Gastrocnemius medialis (tissue), 4 donors: ENCODE measurements around the gene ATG4D. TPM values are rescaled to one million over a fixed set of nuclear protein-coding genes. Genes with fewer than 3 reads are reported as not detected.

ENCODE experiments used
- ATAC-seq, 2 donors: fragments of 150-250 bp; one replicate each; pipeline ENCODE4 v1.9.1; 2016
- DNase-seq, 2 donors: peaks; one replicate each; pipeline ENCODE4 v3.0.0-alpha.2; 2019
- H3K27ac ChIP-seq, 4 donors: fragments of 200-600 bp; sonication (generic); 1 replicate in 1 of 4; 2 replicates in 3 of 4; pipeline ENCODE4 v1.5.1; 2016 to 2018; ENCODE audit warnings: mild to moderate bottlenecking in 2 of 4, moderate library complexity in 1 of 4
- H3K27me3 ChIP-seq, 3 donors: fragments of 200-600 bp; sonication (generic) in 2 of 3; 1 replicate in 1 of 3; 2 replicates in 2 of 3; pipeline versions ENCODE4 v1.5.1 to v1.6.0; 2016 to 2019; ENCODE audit warnings: mild to moderate bottlenecking in 1 of 3, moderate library complexity in 1 of 3
- H3K36me3 ChIP-seq, 2 donors: fragments of 200-600 bp; sonication (generic) in 1 of 2; one replicate each; pipeline ENCODE4 v1.5.1; 2017 to 2018
- H3K4me1 ChIP-seq, 2 donors: fragments of 200-600 bp; sonication (generic) in 1 of 2; one replicate each; pipeline ENCODE4 v1.5.1; 2016 to 2017; ENCODE audit warnings: mild to moderate bottlenecking in 2 of 2
- H3K4me3 ChIP-seq, 4 donors: fragments of 200-600 bp; sonication (generic) in 3 of 4; 1 replicate in 1 of 4; 2 replicates in 3 of 4; pipeline ENCODE4 v1.5.1; 2016 to 2019; ENCODE audit warnings: mild to moderate bottlenecking in 2 of 4
- H3K9me3 ChIP-seq, 3 donors: fragments of 200-600 bp; sonication (generic) in 2 of 3; 1 replicate in 1 of 3; 2 replicates in 2 of 3; pipeline ENCODE4 v1.5.1; 2016 to 2019
- POLR2A ChIP-seq, 2 donors: fragments of 450-650 bp; IDR thresholded peaks; one replicate each; pipeline ENCODE4 v1.6.1; 2017; ENCODE audit warnings: antibody characterized with exemption in 2 of 2, mild to moderate bottlenecking in 2 of 2, moderate library complexity in 2 of 2
- in situ Hi-C, 4 donors: fragments of 200-750 bp; cut with MboI; loops; one replicate each; pipeline versions ENCODE4 v1.15.0 to v1.8.0; 2017; ENCODE audit warnings: low sequenced_read_pairs in 4 of 4
- intact Hi-C: fragments of 100-400 bp; cut with DNase I; formaldehyde crosslinking; loops from one replicate; pipeline ENCODE4 v1.15.1; 2023; ENCODE audit warnings: low total_unique reads
- total RNA-seq, 4 donors: library from RNA; depleted of rRNA; stranded (reverse); fragments of >200 nt; gene quantifications; one replicate each; pipeline versions ENCODE4 v1.1.0 to v1.2.3, GENCODE V29; 2016
- TF ChIP-seq, protein P1 (sequence below), 5 experiments: fragments of 450-650 bp in 3 of 5; fragments of 200-600 bp in 2 of 5; sonication (generic) in 2 of 5; IDR thresholded peaks in 4 of 5; conservative IDR thresholded peaks in 1 of 5; 1 replicate in 4 of 5; 2 replicates in 1 of 5; pipeline ENCODE4 v1.5.1; 2016 to 2019; ENCODE audit warnings: antibody characterized with exemption in 5 of 5, mild to moderate bottlenecking in 3 of 5, moderate library complexity in 3 of 5

ATG4D gene
- total RNA-seq, 4 donors from 2014 or later = 67.6 to 127 (median 96.0) TPM

DNA sequence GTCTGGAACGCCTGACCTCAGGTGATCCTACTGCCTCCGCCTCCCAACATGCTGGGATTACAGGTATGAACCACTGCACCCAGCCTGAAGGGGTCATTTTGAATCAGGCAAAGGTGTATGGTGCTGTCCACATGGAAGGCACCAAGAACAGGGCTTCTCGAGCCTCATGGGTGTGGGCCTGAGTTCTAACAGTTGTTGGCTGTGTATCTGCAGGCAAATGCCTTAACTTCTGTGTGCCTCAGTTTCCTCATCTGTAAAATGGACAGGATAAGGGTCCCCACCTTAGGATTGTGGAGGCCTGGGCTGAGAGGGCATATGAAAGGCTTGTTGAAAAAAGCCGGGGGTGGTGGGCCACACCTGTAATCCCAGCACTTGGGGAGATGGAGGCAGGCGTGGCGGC is 34.2 kb downstream of the ATG4D start:
- no peaks in the 10 kb centered on the region for H3K27me3 ChIP-seq
- H3K4me3 ChIP-seq = no peak overlapping the region
- DNase-seq = no peak
- in situ Hi-C loops = no loop called here
- no peak overlapping the region for H3K27ac ChIP-seq
- TF ChIP-seq, protein P1, sequence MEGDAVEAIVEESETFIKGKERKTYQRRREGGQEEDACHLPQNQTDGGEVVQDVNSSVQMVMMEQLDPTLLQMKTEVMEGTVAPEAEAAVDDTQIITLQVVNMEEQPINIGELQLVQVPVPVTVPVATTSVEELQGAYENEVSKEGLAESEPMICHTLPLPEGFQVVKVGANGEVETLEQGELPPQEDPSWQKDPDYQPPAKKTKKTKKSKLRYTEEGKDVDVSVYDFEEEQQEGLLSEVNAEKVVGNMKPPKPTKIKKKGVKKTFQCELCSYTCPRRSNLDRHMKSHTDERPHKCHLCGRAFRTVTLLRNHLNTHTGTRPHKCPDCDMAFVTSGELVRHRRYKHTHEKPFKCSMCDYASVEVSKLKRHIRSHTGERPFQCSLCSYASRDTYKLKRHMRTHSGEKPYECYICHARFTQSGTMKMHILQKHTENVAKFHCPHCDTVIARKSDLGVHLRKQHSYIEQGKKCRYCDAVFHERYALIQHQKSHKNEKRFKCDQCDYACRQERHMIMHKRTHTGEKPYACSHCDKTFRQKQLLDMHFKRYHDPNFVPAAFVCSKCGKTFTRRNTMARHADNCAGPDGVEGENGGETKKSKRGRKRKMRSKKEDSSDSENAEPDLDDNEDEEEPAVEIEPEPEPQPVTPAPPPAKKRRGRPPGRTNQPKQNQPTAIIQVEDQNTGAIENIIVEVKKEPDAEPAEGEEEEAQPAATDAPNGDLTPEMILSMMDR (IDR thresholded peaks at IDR 0.05 in 4 of 5, conservative IDR thresholded peaks at IDR 0.05 in 1 of 5) = no peak
- no peak for TF ChIP-seq POLR2A (IDR thresholded peaks at IDR 0.05)
- intact Hi-C loops = no loop called here
- H3K9me3 ChIP-seq = no peaks in the 10 kb centered on the region
- H3K4me1 ChIP-seq = peaks cover 0 to 4% of the 10 kb centered on the region in 2 donors
- no peak for ATAC-seq
- no peaks in the 10 kb centered on the region for H3K36me3 ChIP-seq

DNA sequence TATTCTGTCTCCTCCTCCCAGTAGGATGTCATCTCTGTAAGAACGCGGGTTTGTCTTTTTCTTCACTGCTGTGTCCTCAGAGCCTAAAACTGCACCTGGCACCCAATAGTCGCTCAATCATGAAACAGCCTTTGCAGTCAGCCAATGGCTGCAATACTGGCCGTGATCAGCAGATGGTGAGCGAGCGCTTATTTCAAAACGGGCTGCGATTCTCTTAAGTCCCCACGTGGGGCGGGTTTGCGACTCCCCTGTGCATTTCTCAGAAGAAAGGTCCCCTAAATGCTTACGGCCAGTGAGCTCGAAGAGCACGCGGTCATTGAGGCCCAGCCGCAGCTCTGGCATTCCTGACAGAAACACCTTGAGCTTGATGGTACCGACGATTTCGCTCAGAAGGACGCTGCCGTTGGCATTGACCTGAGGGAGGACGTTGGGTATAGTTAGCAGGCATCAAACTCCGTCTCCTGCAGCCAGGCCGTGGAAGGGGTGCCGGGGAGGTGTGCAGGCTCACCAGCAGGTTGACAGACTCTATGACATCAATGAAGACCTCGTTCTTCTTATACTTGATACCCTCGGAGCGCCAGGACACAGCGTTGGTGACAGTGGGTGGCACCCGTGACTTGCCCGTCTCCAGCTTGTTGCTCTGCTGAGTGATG is 37.4 kb downstream of the ATG4D start:
- H3K4me3 ChIP-seq = peak overlapping the region in 3 of 4 donors; percentile 28 to 44 (median 44)
- H3K36me3 ChIP-seq = no peaks in the 10 kb centered on the region
- no peaks in the 10 kb centered on the region for H3K9me3 ChIP-seq
- intact Hi-C loops (loop anchor here (1.0 to 5.0 kb wide), 2 partner anchors 63 to 116 kb away; no protein-coding TSS in a partner anchor), in situ Hi-C loops (loop anchor here (5.0 kb wide), 2 partner anchors 61 to 66 kb away; no protein-coding TSS in a partner anchor)
- H3K27me3 ChIP-seq = no peaks in the 10 kb centered on the region
- ATAC-seq = peak; percentile 93 to 97
- no peak overlapping the region for H3K27ac ChIP-seq
- TF ChIP-seq, protein P1 (IDR thresholded peaks at IDR 0.05 in 4 of 5, conservative IDR thresholded peaks at IDR 0.05 in 1 of 5) = peak; percentile 98 to 100 (median 99)
- no peak for TF ChIP-seq POLR2A (IDR thresholded peaks at IDR 0.05)
- H3K4me1 ChIP-seq = peaks cover 0 to 4% of the 10 kb centered on the region in 2 donors
- DNase-seq = peak; percentile 68 to 87

DNA sequence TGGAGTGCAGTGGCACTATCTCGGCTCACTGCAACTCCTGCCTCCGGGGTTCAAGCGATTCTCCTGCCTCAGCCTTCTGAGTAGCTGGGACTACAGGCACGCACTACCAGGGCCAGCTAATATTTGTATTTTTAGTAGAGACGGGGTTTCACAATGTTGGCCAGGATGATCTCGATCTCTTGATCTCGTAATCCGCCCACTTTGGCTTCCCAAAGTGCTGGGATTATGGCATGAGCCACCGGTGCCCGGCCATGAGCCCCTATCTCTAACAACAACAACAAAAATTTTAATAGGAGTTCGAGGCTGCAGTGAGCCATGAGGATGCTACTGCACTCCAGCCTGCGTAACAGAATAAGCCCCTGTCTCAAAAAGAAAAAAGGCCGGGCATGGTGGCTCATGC is 38.4 kb downstream of the ATG4D start:
- no peaks in the 10 kb centered on the region for H3K9me3 ChIP-seq
- intact Hi-C loops (loop anchor here (5.0 kb wide), 1 partner anchor 115 kb away; no protein-coding TSS in a partner anchor), in situ Hi-C loops (loop anchor here (5.0 kb wide), 2 partner anchors 60 to 65 kb away; no protein-coding TSS in a partner anchor)
- H3K4me1 ChIP-seq = peaks cover 0 to 4% of the 10 kb centered on the region in 2 donors
- H3K4me3 ChIP-seq = no peak overlapping the region
- DNase-seq = no peak
- no peak overlapping the region for H3K27ac ChIP-seq
- TF ChIP-seq, protein P1 (IDR thresholded peaks at IDR 0.05 in 4 of 5, conservative IDR thresholded peaks at IDR 0.05 in 1 of 5) = no peak
- no peak for TF ChIP-seq POLR2A (IDR thresholded peaks at IDR 0.05)
- no peaks in the 10 kb centered on the region for H3K36me3 ChIP-seq
- no peak for ATAC-seq
- H3K27me3 ChIP-seq = peaks cover 0 to 3% (median 1%) of the 10 kb centered on the region in 3 donors

DNA sequence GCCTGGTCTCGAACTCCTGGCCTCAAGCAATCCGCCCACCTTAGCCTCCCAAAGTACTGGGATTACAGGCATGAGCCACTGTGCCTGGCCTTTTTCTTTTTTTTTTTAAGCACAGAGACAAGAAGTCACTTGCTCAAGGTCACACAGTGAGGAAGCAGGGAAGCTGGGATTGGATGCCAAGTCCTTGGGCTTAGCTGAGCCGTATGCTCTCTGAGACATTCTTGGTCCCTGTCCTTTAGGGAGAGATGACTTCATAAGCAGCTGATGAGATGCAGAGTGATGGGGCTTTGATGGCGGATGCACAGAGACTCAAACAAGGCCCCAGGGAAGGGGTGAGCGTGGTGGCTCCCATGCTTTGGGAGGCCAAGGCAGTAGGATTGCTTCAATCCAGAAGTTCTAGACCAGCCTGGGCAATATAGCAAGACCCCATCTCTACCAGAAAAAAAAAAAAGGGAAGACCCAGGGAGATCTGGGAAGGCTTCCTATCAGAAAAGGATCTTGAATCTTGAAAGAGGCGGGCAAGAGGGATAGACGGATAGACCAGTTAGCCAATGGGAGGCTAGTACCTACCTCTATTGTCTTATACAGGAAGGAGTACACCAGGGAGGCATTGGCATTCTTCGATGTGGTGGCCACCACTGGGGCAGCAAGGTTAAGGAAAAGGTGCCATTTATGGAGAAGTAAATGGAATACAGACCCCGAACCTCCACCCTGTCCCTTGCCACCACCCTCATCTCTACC is 39.5 kb downstream of the ATG4D start:
- H3K4me3 ChIP-seq = no peak overlapping the region
- TF ChIP-seq, protein P1 (IDR thresholded peaks at IDR 0.05 in 4 of 5, conservative IDR thresholded peaks at IDR 0.05 in 1 of 5) = no peak
- TF ChIP-seq POLR2A (IDR thresholded peaks at IDR 0.05) = no peak
- H3K36me3 ChIP-seq = no peaks in the 10 kb centered on the region
- peaks cover 3 to 12% (median 7%) of the 10 kb centered on the region in 3 donors for H3K27me3 ChIP-seq
- intact Hi-C loops = loop anchor here (5.0 kb wide), 1 partner anchor 114 kb away; no protein-coding TSS in a partner anchor
- H3K27ac ChIP-seq = no peak overlapping the region
- no peak for DNase-seq
- no peak for ATAC-seq
- peaks cover 0 to 4% of the 10 kb centered on the region in 2 donors for H3K4me1 ChIP-seq
- in situ Hi-C loops = loop anchor here (5.0 kb wide), 2 partner anchors 59 to 64 kb away; no protein-coding TSS in a partner anchor
- H3K9me3 ChIP-seq = no peaks in the 10 kb centered on the region
